ENCODE data around the gene GLT8D1.

Gene GLT8D1

GRCh38 chr3:52705688-52706686 lies at the start of gene GLT8D1, which contains the start of gene SPCS1:
Gene GLT8D1, minus strand, starts transcription at chr3:52705791. Its CDS starts 5,331 bp downstream, at chr3:52700460.
Gene SPCS1, plus strand, starts transcription at chr3:52706106. Its CDS starts 141 bp downstream, at chr3:52706247.
- DNase-seq (ENCODE audit: low read depth), result peak; percentile 91
- peak within 1 kb of the TSS; percentile 98 for H3K4me3 ChIP-seq (ENCODE audit: low read length)
- TF ChIP-seq CTCF (IDR thresholded peaks at IDR 0.05; ENCODE audit: insufficient read depth, low read depth, low read length, missing control alignments), result no peak

- no peak for DNase-seq (ENCODE audit: low read depth)
- no peak for TF ChIP-seq CTCF (IDR thresholded peaks at IDR 0.05; ENCODE audit: insufficient read depth, low read depth, low read length, missing control alignments)
- no peak overlapping the region for H3K4me3 ChIP-seq (ENCODE audit: low read length)
Measured at GRCh38 chr3:52754373-52754772, 48.8 kb upstream of the GLT8D1 start.

GRCh38 chr3:52752045-52752660 lies 46.6 kb upstream of the GLT8D1 start:
- DNase-seq (ENCODE audit: low read depth), result no peak
- H3K4me3 ChIP-seq (ENCODE audit: low read length), result no peak overlapping the region
- TF ChIP-seq CTCF (IDR thresholded peaks at IDR 0.05; ENCODE audit: insufficient read depth, low read depth, low read length, missing control alignments), result no peak

GRCh38 chr3:52743721-52744120 lies 38.1 kb upstream of the GLT8D1 start:
- H3K4me3 ChIP-seq (ENCODE audit: low read length), result no peak overlapping the region
- TF ChIP-seq CTCF (IDR thresholded peaks at IDR 0.05; ENCODE audit: insufficient read depth, low read depth, low read length, missing control alignments), result no peak
- no peak for DNase-seq (ENCODE audit: low read depth)

GRCh38 chr3:52743152-52743551 lies 37.6 kb upstream of the GLT8D1 start:
- no peak for DNase-seq (ENCODE audit: low read depth)
- no peak overlapping the region for H3K4me3 ChIP-seq (ENCODE audit: low read length)
- TF ChIP-seq CTCF (IDR thresholded peaks at IDR 0.05; ENCODE audit: insufficient read depth, low read depth, low read length, missing control alignments), result no peak

GRCh38 chr3:52742418-52743041 lies 36.9 kb upstream of the GLT8D1 start:
- H3K4me3 ChIP-seq (ENCODE audit: low read length), result no peak overlapping the region
- DNase-seq (ENCODE audit: low read depth), result peak; percentile 57
- TF ChIP-seq CTCF (IDR thresholded peaks at IDR 0.05; ENCODE audit: insufficient read depth, low read depth, low read length, missing control alignments), result peak; percentile 65

Data from epithelial cell of esophagus (primary cell).